Activated CD4-positive, alpha-beta T cell treated with anti-CD3 and anti-CD28 coated beads, Interleukin-2, amount 50 U/mL, for 48 hours (primary cell): ENCODE measurements around the gene CTSO.
"Not testable (repeated sequence)": the region's sequence is repeated elsewhere in the genome, so short reads cannot be mapped to it uniquely, and the experiment has no call there.

Experiments used
- DNase-seq, 2 experiments: peaks; one replicate each; pipeline ENCODE4 v3.0.0-alpha.2; 2020

CTSO gene

GRCh38 chr4:155904331-155904730 lies 49.3 kb downstream of the CTSO start:
- DNase-seq: no peak

- no peak for DNase-seq
Measured at GRCh38 chr4:155903453-155903852, 50.2 kb downstream of the CTSO start, which contains the start of gene TDO2. TSS of gene TDO2 (plus strand) at chr4:155903696. CDS start at chr4:155903759, 63 bp downstream.

- DNase-seq: no peak
Measured at GRCh38 chr4:155901013-155901412, 52.7 kb downstream of the CTSO start.

- DNase-seq: no peak
Measured at GRCh38 chr4:155900381-155900780, 53.3 kb downstream of the CTSO start.

- DNase-seq: no peak
Measured at GRCh38 chr4:155899891-155900290, 53.8 kb downstream of the CTSO start.

- DNase-seq: not testable (repeated sequence)
Measured at GRCh38 chr4:155898371-155898770, 55.3 kb downstream of the CTSO start.

- no peak for DNase-seq
Measured at GRCh38 chr4:155891058-155891457, 62.6 kb downstream of the CTSO start.

- DNase-seq: no peak
Measured at GRCh38 chr4:155889946-155890345, 63.7 kb downstream of the CTSO start.

GRCh38 chr4:155889031-155889793 lies 64.5 kb downstream of the CTSO start:
- DNase-seq: no peak

- DNase-seq: no peak
Measured at GRCh38 chr4:155887847-155888570, 65.7 kb downstream of the CTSO start.

GRCh38 chr4:155887045-155887444 lies 66.6 kb downstream of the CTSO start:
- no peak for DNase-seq

- no peak for DNase-seq
Measured at GRCh38 chr4:155885666-155886065, 68.0 kb downstream of the CTSO start.

- no peak for DNase-seq
Measured at GRCh38 chr4:155883895-155884294, 69.8 kb downstream of the CTSO start.

- no peak for DNase-seq
Measured at GRCh38 chr4:155881555-155881954, 72.1 kb downstream of the CTSO start.

GRCh38 chr4:155879767-155880166 lies 73.9 kb downstream of the CTSO start:
- DNase-seq: no peak

- no peak for DNase-seq
Measured at GRCh38 chr4:155878611-155879010, 75.1 kb downstream of the CTSO start.

GRCh38 chr4:155877971-155878370 lies 75.7 kb downstream of the CTSO start:
- DNase-seq: no peak

- no peak for DNase-seq
Measured at GRCh38 chr4:155875878-155876277, 77.8 kb downstream of the CTSO start.
